HEK293 (cell line): ENCODE measurements around the gene SP8.

Experiments used
- CTCF ChIA-PET: fragments of 350-600 bp; formaldehyde crosslinking; extraction: SDS; loops from one replicate; lab custom pipeline; 2021; ENCODE audit warnings: antibody characterized with exemption; lab: Yijun Ruan, JAX
- POLR2A ChIA-PET: fragments of 300-600 bp; formaldehyde crosslinking; extraction: SDS; loops from one replicate; lab custom pipeline; 2020; ENCODE audit warnings: antibody characterized with exemption, inconsistent platforms; lab: Yijun Ruan, JAX
- H3K27ac ChIP-seq: fragments of 200-500 bp; sonication (Bioruptor generic); 2 replicates; pipeline ENCODE4 v1.5.1; 2014; ENCODE audit warnings: low read depth, low read length, control low read depth, inconsistent platforms; ENCODE audit errors: extremely low read depth
- H3K36me3 ChIP-seq, 2 experiments: fragments of 200-500 bp in 1 of 2; sonication (Bioruptor generic) in 1 of 2; 1 replicate in 1 of 2; 2 replicates in 1 of 2; pipeline ENCODE4 v1.5.1; 2014 to 2017; ENCODE audit warnings: inconsistent platforms in 2 of 2, low read length in 2 of 2; ENCODE audit not compliant: control insufficient read depth in 2 of 2, insufficient read depth in 1 of 2
- H3K4me1 ChIP-seq: fragments of 200-500 bp; sonication (Bioruptor generic); 2 replicates; pipeline ENCODE4 v1.5.1; 2014; ENCODE audit warnings: mild to moderate bottlenecking, low read length, inconsistent platforms; ENCODE audit not compliant: control insufficient read depth, insufficient read depth
- H3K4me3 ChIP-seq: 2 replicates; pipeline ENCODE4 v1.5.1; 2011; ENCODE audit warnings: low read depth, mild to moderate bottlenecking, control low read depth, low read length, moderate library complexity
- H3K9me3 ChIP-seq: fragments of 200-500 bp; sonication (Bioruptor generic); 2 replicates; pipeline ENCODE4 v1.5.1; 2014; ENCODE audit warnings: low read depth, low read length, inconsistent platforms; ENCODE audit not compliant: control insufficient read depth, insufficient read depth
- BCL6B ChIP-seq: fragments of 450-650 bp; formaldehyde crosslinking; IDR thresholded peaks from 2 replicates; pipeline ENCODE4 v1.5.1; 2017; ENCODE audit warnings: missing biosample characterization, missing genetic modification characterization
- GLI4 ChIP-seq: fragments of 450-650 bp; formaldehyde crosslinking; IDR thresholded peaks from 2 replicates; pipeline ENCODE4 v1.5.1; 2016; ENCODE audit warnings: missing biosample characterization, missing genetic modification characterization
- REPIN1 ChIP-seq: fragments of 450-650 bp; formaldehyde crosslinking; IDR thresholded peaks from 2 replicates; pipeline ENCODE4 v1.5.1; 2017; ENCODE audit warnings: missing biosample characterization, missing genetic modification characterization, low read depth
- SETDB1 ChIP-seq: IDR thresholded peaks from one replicate; pipeline ENCODE4 v1.6.1; 2017; ENCODE audit warnings: mild to moderate bottlenecking, low read length, moderate library complexity, mixed read lengths; ENCODE audit not compliant: insufficient read length
- SP3 ChIP-seq: fragments of 450-650 bp; formaldehyde crosslinking; IDR thresholded peaks from 2 replicates; pipeline ENCODE4 v1.5.1; 2016; ENCODE audit warnings: missing biosample characterization, missing genetic modification characterization
- ZBTB49 ChIP-seq: fragments of 450-650 bp; formaldehyde crosslinking; IDR thresholded peaks from 2 replicates; pipeline ENCODE4 v1.5.1; 2016; ENCODE audit warnings: missing biosample characterization, missing genetic modification characterization, low read depth
- ZEB2 ChIP-seq: fragments of 450-650 bp; formaldehyde crosslinking; IDR thresholded peaks from 2 replicates; pipeline ENCODE4 v1.5.1; 2016; ENCODE audit warnings: missing biosample characterization, missing genetic modification characterization
- ZNF133 ChIP-seq: fragments of 450-650 bp; formaldehyde crosslinking; IDR thresholded peaks from 2 replicates; pipeline ENCODE4 v1.5.1; 2016; ENCODE audit warnings: missing biosample characterization, missing genetic modification characterization
- ZNF148 ChIP-seq: fragments of 450-650 bp; formaldehyde crosslinking; IDR thresholded peaks from 2 replicates; pipeline ENCODE4 v1.5.0; 2017; ENCODE audit warnings: missing biosample characterization, missing genetic modification characterization, borderline replicate concordance
- ZNF169 ChIP-seq: fragments of 450-650 bp; formaldehyde crosslinking; IDR thresholded peaks from 2 replicates; pipeline ENCODE4 v1.5.1; 2016; ENCODE audit warnings: missing biosample characterization, missing genetic modification characterization
- ZNF184 ChIP-seq: fragments of 450-650 bp; IDR thresholded peaks from 2 replicates; pipeline ENCODE4 v1.5.1; 2018; ENCODE audit warnings: missing biosample characterization, mild to moderate bottlenecking, missing genetic modification characterization
- ZNF248 ChIP-seq: fragments of 450-650 bp; formaldehyde crosslinking; IDR thresholded peaks from 2 replicates; pipeline ENCODE4 v1.5.1; 2017; ENCODE audit warnings: missing biosample characterization, missing genetic modification characterization
- ZNF274 ChIP-seq, 2 experiments: fragments of 200-500 bp in 1 of 2; fragments of 450-650 bp in 1 of 2; sonication (Bioruptor generic) in 1 of 2; formaldehyde crosslinking in 1 of 2; IDR thresholded peaks; 2 replicates each; pipeline versions ENCODE4 v1.5.1 to v1.6.1; 2014 to 2016; ENCODE audit warnings: borderline replicate concordance in 1 of 2, inconsistent platforms in 1 of 2, low read length in 1 of 2, missing biosample characterization in 1 of 2, missing genetic modification characterization in 1 of 2
- ZNF366 ChIP-seq: fragments of 450-650 bp; formaldehyde crosslinking; conservative IDR thresholded peaks from 2 replicates; pipeline ENCODE4 v1.5.1; 2016; ENCODE audit warnings: missing biosample characterization, missing genetic modification characterization
- ZNF404 ChIP-seq: fragments of 450-650 bp; formaldehyde crosslinking; IDR thresholded peaks from 2 replicates; pipeline ENCODE4 v1.5.1; 2017; ENCODE audit warnings: missing biosample characterization, missing genetic modification characterization
- ZNF416 ChIP-seq: fragments of 450-650 bp; formaldehyde crosslinking; IDR thresholded peaks from 2 replicates; pipeline ENCODE4 v1.5.1; 2016; ENCODE audit warnings: missing biosample characterization, missing genetic modification characterization
- ZNF423 ChIP-seq: fragments of 450-650 bp; formaldehyde crosslinking; IDR thresholded peaks from 2 replicates; pipeline ENCODE4 v1.5.1; 2016; ENCODE audit warnings: missing biosample characterization, missing genetic modification characterization
- ZNF626 ChIP-seq: fragments of 450-650 bp; sonication (Bioruptor Pico); formaldehyde crosslinking; IDR thresholded peaks from 2 replicates; pipeline ENCODE4 v1.5.1; 2018; ENCODE audit warnings: missing biosample characterization, missing genetic modification characterization, inconsistent platforms
- ZNF629 ChIP-seq: fragments of 450-650 bp; formaldehyde crosslinking; IDR thresholded peaks from 2 replicates; pipeline ENCODE4 v1.5.1; 2017; ENCODE audit warnings: missing biosample characterization, missing genetic modification characterization
- ZNF701 ChIP-seq: fragments of 450-650 bp; formaldehyde crosslinking; IDR thresholded peaks from 2 replicates; pipeline ENCODE4 v1.5.1; 2016; ENCODE audit warnings: missing biosample characterization, missing genetic modification characterization
- ZNF768 ChIP-seq: fragments of 450-650 bp; formaldehyde crosslinking; IDR thresholded peaks from 2 replicates; pipeline ENCODE4 v1.5.1; 2018; ENCODE audit warnings: missing biosample characterization, mild to moderate bottlenecking, missing genetic modification characterization
- ZNF837 ChIP-seq: fragments of 450-650 bp; formaldehyde crosslinking; IDR thresholded peaks from 2 replicates; pipeline ENCODE4 v1.5.1; 2016; ENCODE audit warnings: missing biosample characterization, missing genetic modification characterization
- ZNF843 ChIP-seq: fragments of 450-650 bp; formaldehyde crosslinking; IDR thresholded peaks from 2 replicates; pipeline ENCODE4 v1.5.1; 2016; ENCODE audit warnings: missing biosample characterization, missing genetic modification characterization
- TF ChIP-seq, protein P1 (sequence below): fragments of 450-650 bp; formaldehyde crosslinking; IDR thresholded peaks from 2 replicates; pipeline ENCODE4 v1.5.1; 2017; ENCODE audit warnings: missing biosample characterization, missing genetic modification characterization
- TF ChIP-seq, protein P2 (sequence below): fragments of 450-650 bp; formaldehyde crosslinking; IDR thresholded peaks from 2 replicates; pipeline ENCODE4 v1.5.1; 2016; ENCODE audit warnings: missing biosample characterization, missing genetic modification characterization

The SP8 gene

GRCh38 chr7:20826243-20826642 is 39.6 kb upstream of the SP8 start:
- TF ChIP-seq ZNF148 (tag by site-specific recombination) (no peak), BCL6B (tag by site-specific recombination) (no peak), ZNF629 (tag by site-specific recombination) (no peak), ZNF366 (no peak), ZNF416 (tag by site-specific recombination) (no peak), GLI4 (tag by site-specific recombination) (no peak), ZNF169 (no peak), ZNF133 (no peak), ZNF184 (tag by site-specific recombination) (no peak)
- no peaks in the 10 kb centered on the region for H3K4me1 ChIP-seq
- H3K36me3 ChIP-seq = no peaks in the 10 kb centered on the region
- ChIA-PET CTCF (interaction anchor here (1.4 kb wide), 1 partner anchor 8 kb away, joined by 4 read pairs; no protein-coding TSS in a partner anchor), POLR2A (no interaction called here)
- no peak overlapping the region for H3K27ac ChIP-seq
- H3K4me3 ChIP-seq = no peak overlapping the region
- H3K9me3 ChIP-seq = no peaks in the 10 kb centered on the region

DNA sequence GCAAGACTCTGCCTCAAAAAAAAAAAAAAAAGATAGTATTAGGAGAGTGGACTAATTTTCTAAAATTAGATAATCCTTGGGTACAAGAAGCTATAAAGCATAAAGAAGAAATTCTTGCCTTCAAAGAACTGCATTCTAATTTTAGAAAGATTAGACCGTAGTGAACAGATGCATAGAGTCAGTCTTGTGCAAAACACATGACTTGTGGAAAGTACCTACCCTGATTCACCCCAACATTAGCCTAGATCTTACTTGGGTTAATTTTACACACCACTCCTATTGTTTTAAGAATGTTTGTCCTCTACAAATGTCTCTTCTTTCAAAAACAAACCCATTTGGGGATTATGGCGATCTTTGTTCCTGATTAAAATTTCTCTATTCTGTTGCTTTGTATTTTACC is 38.9 kb upstream of the SP8 start:
- POLR2A ChIA-PET = no interaction called here

More for the DNA sequence above, 38.9 kb upstream of the SP8 start:
- Histone ChIP-seq H3K9me3 (no peaks in the 10 kb centered on the region), H3K36me3 (no peaks in the 10 kb centered on the region), H3K4me3 (no peak overlapping the region), H3K27ac (no peak overlapping the region), H3K4me1 (no peaks in the 10 kb centered on the region)
- CTCF ChIA-PET = interaction anchor here (1.4 kb wide), 1 partner anchor 9 kb away, joined by 4 read pairs; no protein-coding TSS in a partner anchor
- TF ChIP-seq SP3 (no peak), REPIN1 (no peak), ZNF626 (tag by site-specific recombination) (no peak), ZNF274 (IDR thresholded peaks at IDR 0.05; ENCODE audit: low read length) (no peak), ZNF274 (tag by site-specific recombination; IDR thresholded peaks at IDR 0.05; ENCODE audit: borderline replicate concordance) (no peak), ZNF423 (tag by site-specific recombination) (no peak), ZNF404 (tag by site-specific recombination) (no peak), SETDB1 (no peak), ZNF843 (no peak), ZEB2 (tag by site-specific recombination) (no peak), ZNF248 (tag by site-specific recombination) (no peak), ZNF701 (tag by site-specific recombination) (no peak), ZBTB49 (tag by site-specific recombination) (no peak), ZNF837 (tag by site-specific recombination) (no peak), ZNF768 (tag by site-specific recombination) (no peak)
- TF ChIP-seq, protein P1, sequence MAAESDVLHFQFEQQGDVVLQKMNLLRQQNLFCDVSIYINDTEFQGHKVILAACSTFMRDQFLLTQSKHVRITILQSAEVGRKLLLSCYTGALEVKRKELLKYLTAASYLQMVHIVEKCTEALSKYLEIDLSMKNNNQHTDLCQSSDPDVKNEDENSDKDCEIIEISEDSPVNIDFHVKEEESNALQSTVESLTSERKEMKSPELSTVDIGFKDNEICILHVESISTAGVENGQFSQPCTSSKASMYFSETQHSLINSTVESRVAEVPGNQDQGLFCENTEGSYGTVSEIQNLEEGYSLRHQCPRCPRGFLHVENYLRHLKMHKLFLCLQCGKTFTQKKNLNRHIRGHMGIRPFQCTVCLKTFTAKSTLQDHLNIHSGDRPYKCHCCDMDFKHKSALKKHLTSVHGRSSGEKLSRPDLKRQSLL = no peak
- TF ChIP-seq, protein P2, sequence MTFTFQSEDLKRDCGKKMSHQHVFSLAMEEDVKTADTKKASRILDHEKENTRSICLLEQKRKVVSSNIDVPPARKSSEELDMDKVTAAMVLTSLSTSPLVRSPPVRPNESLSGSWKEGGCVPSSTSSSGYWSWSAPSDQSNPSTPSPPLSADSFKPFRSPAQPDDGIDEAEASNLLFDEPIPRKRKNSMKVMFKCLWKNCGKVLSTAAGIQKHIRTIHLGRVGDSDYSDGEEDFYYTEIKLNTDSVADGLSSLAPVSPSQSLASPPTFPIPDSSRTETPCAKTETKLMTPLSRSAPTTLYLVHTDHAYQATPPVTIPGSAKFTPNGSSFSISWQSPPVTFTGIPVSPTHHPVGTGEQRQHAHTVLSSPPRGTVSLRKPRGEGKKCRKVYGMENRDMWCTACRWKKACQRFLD (tag by site-specific recombination) = no peak
